GM19397 (cell line): ENCODE results near the gene ERF.

Source experiments
- ATAC-seq: cut with Tn5 transposase; IDR thresholded peaks from one replicate; pipeline ENCODE4 v1.9.1; 2021; ENCODE audit warnings: mild to moderate bottlenecking, moderate library complexity; ENCODE audit not compliant: unreplicated experiment

The ERF gene

DNA sequence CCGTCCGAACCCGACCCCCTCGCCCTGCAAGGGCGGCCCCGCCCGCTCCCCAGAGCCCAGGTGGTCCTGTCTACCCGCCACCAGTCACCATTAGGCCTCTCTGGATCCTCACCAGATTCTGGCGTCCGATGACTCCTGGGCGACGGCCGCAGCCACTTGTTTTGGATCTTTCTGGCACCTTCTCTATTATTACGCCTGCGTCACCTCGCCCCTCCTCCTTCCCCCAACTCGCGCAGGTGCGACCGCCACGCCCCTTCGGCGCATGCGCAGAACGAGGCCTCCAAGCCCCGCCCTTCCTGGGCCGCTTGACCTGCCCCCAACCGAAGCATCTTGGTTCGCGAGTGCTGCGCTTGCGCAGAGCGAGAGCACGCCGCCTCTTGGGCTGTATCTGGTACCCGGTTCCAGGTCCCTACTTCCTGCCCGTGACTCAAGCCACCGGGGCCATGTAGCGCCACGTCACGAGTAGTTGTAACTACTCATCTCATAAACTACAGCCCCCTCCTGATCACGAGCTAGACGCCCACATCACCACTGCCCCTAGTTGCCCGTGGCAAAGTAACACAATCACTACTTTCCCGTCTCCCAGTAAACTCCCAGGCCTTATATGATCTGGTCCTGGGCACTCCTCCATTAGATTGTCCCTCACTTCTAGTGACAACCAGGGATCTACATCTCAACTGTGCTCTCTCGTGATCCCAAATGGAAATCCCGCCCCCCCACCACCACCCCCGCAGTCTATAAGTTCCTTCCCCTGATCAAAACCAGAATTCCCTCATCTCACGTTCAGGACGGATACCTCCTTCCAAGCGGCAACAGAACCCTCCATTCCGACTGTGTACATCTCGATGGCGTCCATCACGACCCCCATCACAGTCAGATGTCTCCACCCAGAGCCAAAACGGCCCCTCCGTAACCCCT lies 37.1 kb downstream of the ERF start, which contains the start of gene DEDD2:
Gene DEDD2 (minus strand): TSS at position 158 of the 918 bp plus-strand sequence. CDS start 670 bp downstream, outside the sequence.
- ATAC-seq, result peak; percentile 64

DNA sequence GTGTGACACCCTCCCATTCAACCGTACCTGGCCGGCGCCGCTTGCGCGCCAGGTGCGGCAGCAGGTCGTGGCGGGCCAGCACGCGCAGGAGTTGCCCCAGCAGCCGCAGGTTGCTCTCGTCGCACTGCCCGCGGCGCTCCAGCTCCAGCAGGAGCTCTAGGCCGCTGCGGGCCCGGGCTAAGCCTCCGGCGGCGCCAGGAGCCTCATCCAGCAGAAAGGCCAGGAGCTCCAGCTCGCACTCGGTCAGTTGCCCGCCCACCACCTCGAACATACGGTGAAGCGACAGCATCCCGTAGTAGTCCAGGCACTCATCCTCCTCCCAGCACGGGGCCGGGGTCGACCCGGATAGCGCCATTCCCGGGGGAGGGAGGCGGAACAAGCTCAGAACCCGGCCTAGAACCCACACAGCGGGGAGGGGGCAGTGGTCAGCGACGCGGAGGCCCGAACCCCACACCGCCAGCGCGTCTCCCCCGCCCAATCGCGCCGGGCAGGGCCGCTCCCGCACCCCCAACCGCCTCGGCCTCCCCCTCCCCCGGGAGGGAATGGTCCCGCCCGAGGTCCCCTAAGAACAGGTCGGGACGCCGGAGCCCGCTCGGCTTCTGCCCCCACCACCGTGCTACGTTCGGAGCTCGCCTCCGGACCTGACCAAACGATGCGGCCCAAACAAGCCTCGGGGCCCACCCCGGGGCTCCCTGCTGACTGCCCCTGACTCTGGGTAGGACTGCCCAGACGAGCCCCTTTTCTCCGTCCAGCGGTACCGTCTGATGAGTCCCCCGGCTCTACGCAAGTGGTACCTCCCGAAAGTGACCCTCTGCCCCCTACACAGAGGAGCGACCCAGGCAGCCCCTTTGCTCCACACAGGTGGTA lies 38.0 kb downstream of the ERF start:
- ATAC-seq, result no peak

DNA sequence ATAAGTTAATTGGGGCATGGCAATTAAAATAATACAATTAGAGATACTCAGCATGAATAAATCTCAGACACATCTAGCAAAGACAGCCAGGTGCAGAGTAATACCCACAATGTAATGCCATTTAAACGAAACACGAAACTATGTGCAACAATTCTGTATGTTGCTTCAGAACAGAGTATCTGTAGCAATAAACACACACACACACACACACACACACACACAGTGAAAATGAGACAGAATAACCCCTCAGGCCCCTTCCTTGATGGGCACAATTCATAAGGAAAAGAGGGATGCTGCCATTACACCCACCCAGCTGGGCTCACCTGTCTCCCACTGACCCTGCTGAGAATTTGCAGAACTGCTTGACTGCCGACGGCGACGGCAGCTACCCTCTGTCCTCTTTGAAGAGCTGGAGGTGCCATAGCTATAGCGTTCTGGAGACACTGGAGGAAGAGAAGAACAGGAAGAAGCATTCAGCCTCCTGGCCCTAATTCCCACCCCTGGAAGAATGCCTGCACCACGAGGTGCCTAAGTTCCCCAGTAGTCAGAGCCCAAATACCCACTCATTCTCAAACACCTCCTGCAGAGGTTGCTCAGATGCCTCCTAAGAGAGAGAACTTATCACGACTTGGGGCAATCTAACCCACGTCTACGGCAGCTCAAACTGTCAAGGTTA lies 40.0 kb downstream of the ERF start:
- no peak for ATAC-seq

DNA sequence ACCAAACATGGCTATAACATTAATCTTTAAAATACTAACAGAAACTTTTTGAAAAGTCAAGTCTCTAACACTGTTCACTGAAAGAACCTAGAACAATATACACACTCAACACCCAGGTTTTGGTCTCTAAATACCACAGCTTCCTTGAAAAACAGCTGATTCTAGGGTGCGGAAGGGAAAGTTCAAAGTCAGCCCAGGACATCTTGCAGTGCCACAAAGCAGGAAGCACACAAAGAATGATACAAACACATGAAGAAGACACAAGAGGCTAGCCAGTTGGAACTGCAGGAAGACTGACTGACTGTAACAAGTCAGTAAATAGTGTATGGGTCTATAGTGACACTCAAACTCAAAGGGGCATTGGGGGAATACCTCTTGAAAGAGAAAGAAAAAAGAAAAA lies 42.0 kb downstream of the ERF start:
- ATAC-seq, result no peak

DNA sequence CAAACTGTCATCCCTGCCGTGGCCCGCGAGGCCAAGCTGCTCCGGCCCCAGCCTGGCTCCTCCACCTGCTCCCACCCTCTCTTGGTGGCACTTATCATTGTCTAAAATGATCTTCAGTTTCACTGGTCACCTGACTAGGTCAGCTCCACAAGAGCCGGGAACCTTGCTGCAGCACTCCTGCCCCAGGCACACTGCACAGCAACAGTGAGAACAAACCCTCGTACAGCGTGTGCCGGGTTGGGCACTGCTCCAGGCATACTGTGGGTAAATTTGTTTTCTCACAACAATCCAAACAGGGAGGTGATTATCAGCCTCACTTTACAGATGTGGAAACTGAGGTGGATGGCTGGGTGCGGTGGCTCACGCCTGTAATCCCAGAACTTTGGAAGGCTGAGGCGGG lies 46.3 kb downstream of the ERF start:
- no peak for ATAC-seq

DNA sequence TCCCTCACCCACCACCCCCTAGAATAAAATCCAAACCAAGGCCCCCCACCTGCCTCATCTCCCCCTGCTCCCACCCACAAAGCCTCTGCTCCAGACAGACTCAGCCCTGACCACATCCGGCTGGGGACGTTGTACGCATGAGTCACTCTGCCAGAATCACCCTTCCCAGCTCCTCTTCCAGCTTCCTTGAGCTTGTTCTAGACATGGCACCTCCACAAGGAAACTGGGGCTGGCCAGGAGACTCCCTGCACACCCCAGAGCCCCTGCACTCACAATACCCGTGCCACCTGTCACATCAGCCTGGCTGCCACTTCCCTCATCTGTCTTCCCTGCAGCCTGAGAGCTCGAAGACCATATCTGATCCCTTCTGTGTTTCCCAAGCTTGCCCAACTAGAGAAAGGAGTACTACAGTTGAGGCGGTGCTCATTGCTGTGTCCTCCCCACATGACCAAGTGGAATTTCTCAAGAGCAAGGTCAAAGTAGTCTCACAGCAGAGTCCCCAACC lies 47.1 kb downstream of the ERF start:
- no peak for ATAC-seq

DNA sequence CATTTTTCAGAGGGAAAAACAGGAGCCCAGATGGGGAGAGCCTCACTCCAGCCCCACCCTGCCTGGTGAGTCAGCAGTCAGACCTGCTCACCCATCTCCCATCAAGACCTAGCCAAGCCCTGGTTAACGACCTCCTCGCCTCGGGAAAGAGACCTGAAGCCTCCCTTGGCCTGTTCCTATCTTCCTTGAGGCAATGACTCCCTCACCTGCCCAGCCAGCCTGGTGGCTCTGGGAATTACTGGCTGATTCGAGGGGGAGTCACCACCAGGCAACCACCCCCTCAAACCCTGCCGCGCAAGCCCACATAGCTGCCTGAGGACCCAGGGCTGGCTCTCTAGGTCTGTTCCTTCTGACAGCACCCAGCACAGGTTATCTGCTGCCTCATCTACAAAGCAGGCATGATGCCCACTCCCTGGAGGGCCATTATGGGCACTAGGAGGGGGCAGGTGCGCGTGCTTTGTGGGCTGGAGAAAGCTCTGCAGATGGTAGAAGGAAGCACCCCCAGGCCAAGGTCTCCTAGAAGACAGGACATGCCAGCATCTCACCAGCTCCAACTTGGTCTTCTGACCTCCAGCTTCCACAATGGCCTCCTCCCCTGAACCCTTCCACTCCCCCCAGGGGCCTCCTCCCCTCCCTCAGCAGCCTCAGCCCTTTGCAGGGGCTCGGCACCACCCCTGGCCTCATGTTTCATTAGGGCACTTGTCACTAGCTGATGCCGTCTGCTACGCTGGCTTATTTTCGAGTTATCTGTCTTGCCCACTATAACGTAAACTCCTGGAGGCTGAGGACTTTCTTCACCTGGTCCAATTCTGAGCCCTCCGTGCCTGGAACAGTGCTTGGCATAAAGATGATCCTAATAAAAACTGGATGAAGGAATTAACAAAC lies 47.8 kb downstream of the ERF start:
- no peak for ATAC-seq

DNA sequence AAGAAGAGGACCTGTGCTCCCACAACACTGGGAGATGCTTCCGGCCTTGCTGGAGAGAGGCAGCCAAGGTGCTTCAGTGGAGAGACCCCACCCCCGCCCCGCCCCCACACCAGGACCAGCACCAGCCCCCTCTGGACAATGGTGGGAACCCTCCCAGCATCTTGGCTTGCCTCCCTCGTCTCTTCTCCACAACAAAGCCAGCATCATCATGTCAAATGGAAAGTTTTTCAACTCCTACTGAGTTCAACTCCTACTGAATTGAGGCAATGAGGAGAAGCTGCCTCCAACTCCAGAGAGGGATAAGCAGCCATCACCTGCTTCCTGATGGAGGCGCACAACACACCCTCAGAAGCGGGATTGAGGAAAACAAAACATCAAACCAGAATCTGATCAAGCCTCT lies 50.3 kb downstream of the ERF start:
- ATAC-seq, result no peak

DNA sequence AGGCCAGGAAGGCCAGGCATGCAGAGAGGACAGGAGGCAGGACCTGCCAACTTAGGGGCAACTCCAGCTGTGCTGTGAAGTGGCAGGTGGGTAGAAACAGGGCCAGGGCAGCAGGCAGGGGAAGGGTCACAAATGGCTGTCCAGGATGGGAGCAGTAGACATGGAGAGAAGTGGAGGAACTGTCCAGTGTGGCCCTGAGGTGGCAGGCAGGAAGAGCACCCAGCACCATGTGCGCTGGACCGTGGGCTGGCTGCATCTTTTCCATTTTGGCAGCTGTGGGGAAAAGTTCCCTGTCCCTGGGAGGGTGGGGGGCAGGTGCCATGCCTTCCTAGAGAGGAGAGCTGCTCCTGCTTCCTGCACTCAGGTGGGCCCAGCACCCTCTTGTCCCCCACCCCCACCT lies 51.2 kb downstream of the ERF start:
- ATAC-seq, result no peak

DNA sequence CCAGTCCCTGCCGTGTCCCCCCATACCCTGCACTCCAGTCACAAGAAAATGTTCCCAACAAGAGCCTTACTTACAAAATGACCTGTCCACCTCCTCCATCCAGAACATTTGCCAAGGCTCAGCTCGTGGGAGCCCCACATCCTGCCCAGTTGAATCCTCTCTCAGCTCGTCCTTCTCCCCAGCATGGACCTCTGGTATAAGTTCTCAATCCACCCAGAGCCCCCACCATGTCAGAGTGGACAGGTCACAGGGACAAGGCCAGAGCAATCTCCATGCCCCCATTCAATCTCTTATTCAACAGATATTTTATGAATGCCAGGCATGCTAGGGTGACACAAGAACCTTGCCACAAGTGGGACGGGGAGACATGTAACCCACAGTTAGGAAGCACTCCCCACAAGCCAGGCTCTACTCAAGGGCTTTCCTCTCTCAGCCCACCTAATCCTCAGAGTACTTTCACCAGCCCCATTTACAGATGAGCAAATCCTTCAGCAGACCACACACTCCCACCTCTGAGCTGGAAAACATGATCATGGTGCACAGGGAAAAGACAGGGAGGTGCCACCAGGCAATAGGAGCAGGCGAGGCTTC lies 52.5 kb downstream of the ERF start:
- no peak for ATAC-seq

DNA sequence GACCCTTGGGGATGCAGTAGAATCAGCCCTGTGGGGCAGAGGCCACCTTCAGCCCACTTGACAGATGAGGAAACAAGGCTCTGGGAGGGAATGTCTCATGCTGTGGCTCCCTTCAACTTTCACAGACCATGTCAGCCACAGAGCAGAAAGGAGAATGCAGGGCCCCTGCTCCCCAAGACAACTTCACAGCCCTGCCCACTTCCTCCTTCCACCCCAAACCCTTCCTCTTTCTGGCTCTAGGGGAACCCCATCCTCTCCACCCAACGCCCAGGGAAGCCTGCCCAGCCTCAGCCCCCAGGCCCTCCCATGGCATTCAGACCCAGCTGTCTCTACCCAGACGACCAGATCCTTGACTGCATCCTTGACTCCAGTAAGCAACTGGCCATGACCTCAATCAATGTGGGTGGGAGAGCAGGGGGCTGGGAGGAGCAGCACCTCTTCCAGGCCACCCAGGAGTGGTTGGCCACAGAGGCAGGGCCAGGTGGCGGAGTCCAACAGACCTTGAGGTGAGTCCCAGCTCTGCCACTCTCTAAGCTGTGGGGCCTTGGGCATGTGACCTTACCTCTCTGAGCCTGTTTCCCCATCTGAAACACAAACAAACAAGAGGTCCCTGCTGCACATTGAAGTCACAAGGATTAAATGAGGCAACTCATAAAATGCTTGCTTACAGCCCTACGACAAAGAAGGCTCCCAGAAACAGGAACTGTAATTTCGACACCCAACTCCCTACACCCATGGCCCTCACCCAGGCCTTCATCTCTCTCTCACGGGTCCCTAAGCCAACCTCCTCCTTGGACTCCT lies 53.2 kb downstream of the ERF start:
- peak; percentile 33 for ATAC-seq

DNA sequence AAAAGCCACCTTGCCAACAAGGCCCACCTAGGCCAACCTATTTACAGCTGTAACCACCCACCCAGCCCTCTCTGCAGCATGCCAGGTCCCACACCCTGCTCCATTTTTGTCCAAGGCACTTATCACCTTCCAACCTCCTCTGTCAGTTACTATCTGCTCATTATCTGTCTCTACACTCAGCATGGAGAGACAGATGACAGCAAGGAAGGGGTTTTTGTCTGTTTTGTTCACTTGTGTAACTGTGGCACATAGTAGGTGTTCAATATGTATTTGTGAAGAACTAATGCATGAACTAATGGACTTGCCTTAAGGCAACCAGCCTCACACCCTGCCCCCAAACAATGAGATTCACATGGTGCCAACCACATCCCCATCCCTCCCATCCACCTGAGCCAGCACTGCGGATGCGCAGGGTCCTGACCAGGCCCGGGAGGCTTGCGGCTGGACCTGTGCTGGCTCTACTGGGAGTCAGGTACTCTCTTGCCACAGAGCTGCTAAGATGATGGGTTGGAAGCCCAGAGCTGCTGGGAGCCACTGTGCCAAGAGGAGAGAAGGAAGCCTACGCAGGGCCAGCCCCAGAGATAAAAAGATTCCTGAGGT lies 54.7 kb downstream of the ERF start:
- no peak for ATAC-seq

DNA sequence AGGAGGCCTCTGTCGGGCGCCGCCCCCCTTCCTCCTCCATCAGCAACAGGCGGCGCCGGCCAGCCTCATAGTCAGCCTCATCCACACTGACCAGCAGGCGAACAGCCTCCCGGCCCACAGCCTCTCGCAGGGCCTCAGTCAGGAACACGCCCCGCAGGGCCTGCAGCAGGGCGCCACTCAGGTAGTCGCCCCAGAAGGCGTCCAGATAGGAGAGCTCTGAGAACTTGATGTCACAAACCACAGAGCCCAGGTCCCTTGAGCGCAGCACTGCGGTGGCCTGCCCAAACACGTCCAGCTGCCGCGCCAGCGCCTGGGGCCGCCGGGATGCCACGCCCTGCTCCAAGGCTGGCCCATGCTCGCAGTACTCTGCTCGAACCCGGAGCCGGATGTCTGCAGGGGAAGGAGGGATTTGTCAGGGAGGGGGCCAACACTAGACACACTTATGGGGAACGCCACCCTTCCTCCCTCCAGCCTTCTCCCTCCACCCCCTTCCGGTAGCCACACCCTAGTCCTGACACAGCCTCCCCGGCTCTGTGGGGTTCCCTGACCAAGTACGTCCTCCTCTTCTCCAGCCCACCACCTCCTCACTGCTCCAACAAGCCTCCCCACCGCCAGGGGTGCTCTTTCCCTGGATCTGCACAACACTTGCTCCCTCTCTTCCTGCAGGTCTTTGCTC lies 55.4 kb downstream of the ERF start:
- ATAC-seq, result peak; percentile 39

DNA sequence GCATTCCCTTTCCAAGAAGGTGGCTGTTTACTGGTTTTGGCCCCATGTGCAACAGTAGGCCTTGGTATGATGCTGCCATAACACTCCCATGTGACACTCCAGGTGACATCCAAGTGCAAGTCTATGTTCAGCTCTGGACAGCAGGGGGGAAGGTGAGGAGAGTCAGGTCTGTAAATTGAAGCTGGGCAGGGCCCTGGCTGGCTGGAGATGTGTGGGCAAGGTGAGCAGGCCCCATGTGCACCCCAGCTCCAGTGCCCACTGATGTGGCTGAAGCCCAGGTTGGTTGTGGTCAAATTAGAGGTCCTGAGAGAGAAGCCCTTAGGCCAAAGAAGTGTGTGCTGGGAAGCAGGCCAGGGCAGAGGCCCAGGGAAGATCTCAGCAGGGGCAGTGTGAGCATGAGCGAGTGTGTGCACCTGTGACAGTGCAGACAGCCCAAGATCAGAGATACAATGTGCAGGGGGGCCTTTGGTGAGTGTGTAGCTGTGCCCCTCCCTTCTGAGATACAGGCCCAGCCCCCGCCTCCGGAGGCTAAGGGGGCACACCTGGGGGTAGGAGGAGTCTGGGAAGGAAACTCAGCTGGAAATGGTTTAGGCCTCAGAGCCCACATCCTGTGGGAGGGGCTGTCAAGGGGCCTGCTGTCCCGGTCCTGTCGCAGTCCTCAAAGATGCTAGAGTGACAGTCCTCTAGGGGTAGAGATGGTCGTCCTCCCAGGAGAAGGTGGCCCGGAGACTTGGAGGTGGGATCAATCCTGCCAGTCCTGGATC lies 56.1 kb downstream of the ERF start:
- peak; percentile 53 for ATAC-seq
